Measurements from ENCODE around the gene UNC5CL.

GRCh38 chr6:41073203-41073967, 34.4 kb upstream of the UNC5CL start:
- TF ChIP-seq POLR2AphosphoS5 (IDR thresholded peaks at IDR 0.05; ENCODE audit: low read depth, low read length) (peak; percentile 89), POLR2A (IDR thresholded peaks at IDR 0.05; ENCODE audit: low read depth, low read length) (peak; percentile 91), SPI1 (IDR thresholded peaks at IDR 0.05; ENCODE audit: low read depth, low read length) (peak; percentile 29; the same call in 1 of the 2 replicates), TAF1 (IDR thresholded peaks at IDR 0.05; ENCODE audit: low read depth, low read length) (peak; percentile 92)
